ENCODE results near the gene STAC2.
"Not testable (repeated sequence)": the region's sequence is repeated elsewhere in the genome, so short reads cannot be mapped to it uniquely, and the experiment has no call there.

Gene STAC2

GRCh38 chr17:39252788-39253460, 27.2 kb upstream of the STAC2 start:
- TF ChIP-seq, protein P1, sequence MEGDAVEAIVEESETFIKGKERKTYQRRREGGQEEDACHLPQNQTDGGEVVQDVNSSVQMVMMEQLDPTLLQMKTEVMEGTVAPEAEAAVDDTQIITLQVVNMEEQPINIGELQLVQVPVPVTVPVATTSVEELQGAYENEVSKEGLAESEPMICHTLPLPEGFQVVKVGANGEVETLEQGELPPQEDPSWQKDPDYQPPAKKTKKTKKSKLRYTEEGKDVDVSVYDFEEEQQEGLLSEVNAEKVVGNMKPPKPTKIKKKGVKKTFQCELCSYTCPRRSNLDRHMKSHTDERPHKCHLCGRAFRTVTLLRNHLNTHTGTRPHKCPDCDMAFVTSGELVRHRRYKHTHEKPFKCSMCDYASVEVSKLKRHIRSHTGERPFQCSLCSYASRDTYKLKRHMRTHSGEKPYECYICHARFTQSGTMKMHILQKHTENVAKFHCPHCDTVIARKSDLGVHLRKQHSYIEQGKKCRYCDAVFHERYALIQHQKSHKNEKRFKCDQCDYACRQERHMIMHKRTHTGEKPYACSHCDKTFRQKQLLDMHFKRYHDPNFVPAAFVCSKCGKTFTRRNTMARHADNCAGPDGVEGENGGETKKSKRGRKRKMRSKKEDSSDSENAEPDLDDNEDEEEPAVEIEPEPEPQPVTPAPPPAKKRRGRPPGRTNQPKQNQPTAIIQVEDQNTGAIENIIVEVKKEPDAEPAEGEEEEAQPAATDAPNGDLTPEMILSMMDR (IDR thresholded peaks at IDR 0.05), result no peak
- Histone ChIP-seq H3K4me3 (ENCODE audit: low read depth in 1 of 2, low read length in 1 of 2) (no peak overlapping the region), H3K9me3 (no peaks in the 10 kb centered on the region), H3K4me1 (ENCODE audit: control insufficient read depth in 1 of 2, insufficient read depth in 1 of 2, low read depth in 1 of 2, low read length in 1 of 2) (no peaks in the 10 kb centered on the region), H3K27me3 (no peaks in the 10 kb centered on the region), H3K27ac (no peak overlapping the region), H3K36me3 (peaks cover 68% of the 10 kb centered on the region)

- Histone ChIP-seq H3K9me3 (no peaks in the 10 kb centered on the region), H3K4me1 (ENCODE audit: control insufficient read depth in 1 of 2, insufficient read depth in 1 of 2, low read depth in 1 of 2, low read length in 1 of 2) (no peaks in the 10 kb centered on the region), H3K4me3 (ENCODE audit: low read depth in 1 of 2, low read length in 1 of 2) (no peak overlapping the region), H3K36me3 (peaks cover 58% of the 10 kb centered on the region), H3K27me3 (no peaks in the 10 kb centered on the region), H3K27ac (no peak overlapping the region)
- TF ChIP-seq, protein P1 (IDR thresholded peaks at IDR 0.05), result no peak
These were observed 26.3 kb upstream of the STAC2 start for GRCh38 chr17:39251997-39252396.

DNA sequence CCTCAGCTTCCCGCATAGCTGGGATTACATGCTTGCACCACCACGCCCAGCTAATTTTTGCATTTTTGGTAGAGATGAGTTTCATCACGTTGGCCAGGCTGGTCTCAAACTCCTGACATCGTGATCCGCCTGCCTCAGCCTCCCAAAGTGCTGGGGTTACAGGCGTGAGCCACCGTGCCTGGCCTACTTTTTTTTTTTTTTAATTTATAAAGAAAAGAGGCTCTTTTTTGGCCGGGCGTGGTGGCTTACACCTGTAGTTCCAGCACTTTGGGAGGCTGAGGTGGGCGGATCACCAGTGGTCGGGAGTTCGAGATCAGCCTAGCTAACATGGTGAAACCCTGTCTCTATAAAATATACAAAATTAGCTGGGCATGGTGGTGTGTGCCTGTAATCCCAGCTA, 24.3 kb upstream of the STAC2 start:
- not testable (repeated sequence) for H3K27me3 ChIP-seq

DNA sequence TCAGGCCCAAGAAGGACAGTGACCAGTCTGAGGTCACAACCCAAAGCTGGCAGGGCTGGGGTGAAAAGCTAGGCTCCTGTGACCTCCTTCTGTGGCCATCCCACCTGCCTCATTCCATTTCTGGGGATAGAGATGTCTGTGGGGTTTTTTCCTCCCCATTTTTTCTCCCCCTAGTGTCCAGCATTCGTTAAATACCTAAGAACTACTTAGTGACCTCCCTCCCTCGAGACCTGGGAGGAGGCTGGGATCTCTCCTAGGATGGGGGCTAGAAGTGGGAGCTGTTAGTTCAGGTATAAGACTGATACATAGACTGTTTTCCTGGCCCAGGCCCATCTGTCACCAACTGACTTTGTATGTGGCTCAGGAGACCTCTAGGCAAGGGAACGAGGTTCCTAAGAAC, 20.5 kb upstream of the STAC2 start:
- H3K4me1 ChIP-seq (ENCODE audit: control insufficient read depth in 1 of 2, insufficient read depth in 1 of 2, low read depth in 1 of 2, low read length in 1 of 2), result peaks cover 4 to 6% of the 10 kb centered on the region in 2 experiments
- no peaks in the 10 kb centered on the region for H3K9me3 ChIP-seq
- no peak overlapping the region for H3K4me3 ChIP-seq (ENCODE audit: low read depth in 1 of 2, low read length in 1 of 2)
- H3K27ac ChIP-seq, result no peak overlapping the region
- peaks cover 6% of the 10 kb centered on the region for H3K27me3 ChIP-seq
- H3K36me3 ChIP-seq, result peaks cover 8% of the 10 kb centered on the region
- TF ChIP-seq, protein P1 (IDR thresholded peaks at IDR 0.05), result no peak

More for the DNA sequence above, 24.3 kb upstream of the STAC2 start:
- H3K4me3 ChIP-seq (ENCODE audit: low read depth in 1 of 2, low read length in 1 of 2); H3K4me1 ChIP-seq (ENCODE audit: control insufficient read depth in 1 of 2, insufficient read depth in 1 of 2, low read depth in 1 of 2, low read length in 1 of 2); H3K27ac ChIP-seq; H3K9me3 ChIP-seq: not testable (repeated sequence)
- H3K36me3 ChIP-seq, result peaks cover 41% of the 10 kb centered on the region

GRCh38 chr17:39244600-39245570, 19.1 kb upstream of the STAC2 start:
- TF ChIP-seq, protein P1 (IDR thresholded peaks at IDR 0.05), result peak; percentile 82
- peaks cover 8% of the 10 kb centered on the region for H3K27me3 ChIP-seq
- peaks cover 4 to 6% of the 10 kb centered on the region in 2 experiments for H3K4me1 ChIP-seq (ENCODE audit: control insufficient read depth in 1 of 2, insufficient read depth in 1 of 2, low read depth in 1 of 2, low read length in 1 of 2)
- no peaks in the 10 kb centered on the region for H3K9me3 ChIP-seq
- H3K36me3 ChIP-seq, result peaks cover 8% of the 10 kb centered on the region
- H3K4me3 ChIP-seq (ENCODE audit: low read depth in 1 of 2, low read length in 1 of 2), result no peak overlapping the region
- H3K27ac ChIP-seq, result no peak overlapping the region
